Skeletal muscle tissue (tissue), 4 donors: ENCODE data around the gene ZNF862. TPM values are rescaled to one million over a fixed set of nuclear protein-coding genes. Genes with fewer than 3 reads are reported as not detected.

ENCODE experiments used
- H3K27ac ChIP-seq: one replicate; pipeline ENCODE4 v1.7.0; 2013; ENCODE audit warnings: mild to moderate bottlenecking, low read depth, low read length, inconsistent platforms
- H3K27me3 ChIP-seq, 3 donors: one replicate each; pipeline ENCODE4 v1.7.0; 2013; ENCODE audit warnings: low read length in 3 of 3; ENCODE audit not compliant: control insufficient read depth in 3 of 3, insufficient read depth in 3 of 3
- H3K36me3 ChIP-seq, 3 donors: one replicate each; pipeline ENCODE4 v1.7.0; 2013; ENCODE audit warnings: low read length in 3 of 3; ENCODE audit not compliant: control insufficient read depth in 3 of 3, insufficient read depth in 3 of 3
- H3K4me1 ChIP-seq, 3 donors: one replicate each; pipeline ENCODE4 v1.7.0; 2013; ENCODE audit warnings: low read length in 3 of 3, mild to moderate bottlenecking in 3 of 3; ENCODE audit not compliant: control insufficient read depth in 3 of 3, insufficient read depth in 3 of 3
- H3K4me3 ChIP-seq, 3 donors: one replicate each; pipeline ENCODE4 v1.7.0; 2013; ENCODE audit warnings: low read length in 3 of 3
- H3K9ac ChIP-seq, 3 donors: one replicate each; pipeline ENCODE4 v1.7.0; 2013; ENCODE audit warnings: low read length in 3 of 3, mild to moderate bottlenecking in 3 of 3, moderate library complexity in 2 of 3, low read depth in 1 of 3
- H3K9me3 ChIP-seq, 3 donors: one replicate each; pipeline ENCODE4 v1.7.0; 2013; ENCODE audit warnings: low read length in 3 of 3; ENCODE audit not compliant: control insufficient read depth in 3 of 3
- total RNA-seq: library from RNA; depleted of rRNA; stranded (reverse); fragments of >200 nt; gene quantifications from one replicate; pipeline ENCODE4 v1.2.3, GENCODE V29; 2014
- donor health status: Osteomylitis.

The ZNF862 gene
- total RNA-seq, 1 donor from 2014 or later = 5.2 TPM

DNA sequence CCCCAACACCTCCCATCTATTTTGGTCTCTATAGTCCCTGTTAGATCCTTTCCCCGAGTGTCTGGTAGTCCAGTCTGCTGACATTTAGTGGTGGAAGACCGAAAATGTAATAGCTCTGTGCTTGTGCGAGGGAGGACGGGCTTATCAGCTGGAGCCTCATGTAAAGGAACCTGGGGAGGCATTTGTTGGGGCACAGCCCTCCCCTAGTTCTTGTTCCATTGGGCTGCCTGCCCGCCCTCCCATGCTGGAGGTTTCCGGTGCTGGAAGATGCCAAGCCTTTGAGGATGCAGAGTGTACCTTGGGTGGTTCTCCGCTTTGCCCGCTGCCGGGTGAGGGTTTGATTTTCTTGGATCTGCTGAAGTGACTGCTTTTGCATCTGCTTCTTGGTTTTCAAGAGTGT lies 5.4 kb downstream of the ZNF862 start:
- Histone ChIP-seq H3K4me1 (peaks cover 5 to 16% (median 14%) of the 10 kb centered on the region in 3 donors), H3K27ac (no peak overlapping the region), H3K4me3 (no peak overlapping the region), H3K9me3 (no peaks in the 10 kb centered on the region), H3K36me3 (peaks cover 9 to 16% (median 11%) of the 10 kb centered on the region in 3 donors), H3K27me3 (no peaks in the 10 kb centered on the region), H3K9ac (no peak overlapping the region)

DNA sequence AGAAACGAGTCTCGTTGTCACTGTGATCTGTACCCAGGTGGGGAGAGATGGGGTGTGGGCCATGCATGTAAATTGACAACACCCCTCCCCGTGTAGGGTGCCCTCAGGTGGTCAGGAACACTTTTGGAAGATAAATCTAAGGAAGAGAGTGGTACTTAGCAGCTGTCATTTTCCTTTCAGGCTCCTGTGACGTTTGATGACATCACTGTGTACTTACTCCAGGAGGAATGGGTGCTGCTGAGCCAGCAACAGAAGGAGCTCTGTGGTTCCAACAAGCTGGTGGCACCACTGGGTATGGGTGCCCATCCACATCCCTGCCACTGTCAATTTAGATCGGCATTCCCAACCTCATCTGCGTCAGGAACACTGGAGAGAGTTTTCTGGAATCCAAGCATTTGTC lies 6.3 kb downstream of the ZNF862 start:
- Histone ChIP-seq H3K27me3 (no peaks in the 10 kb centered on the region), H3K36me3 (peaks cover 10 to 25% (median 17%) of the 10 kb centered on the region in 3 donors), H3K27ac (no peak overlapping the region), H3K4me3 (no peak overlapping the region), H3K9me3 (no peaks in the 10 kb centered on the region), H3K9ac (no peak overlapping the region), H3K4me1 (peaks cover 0 to 8% (median 7%) of the 10 kb centered on the region in 3 donors)

DNA sequence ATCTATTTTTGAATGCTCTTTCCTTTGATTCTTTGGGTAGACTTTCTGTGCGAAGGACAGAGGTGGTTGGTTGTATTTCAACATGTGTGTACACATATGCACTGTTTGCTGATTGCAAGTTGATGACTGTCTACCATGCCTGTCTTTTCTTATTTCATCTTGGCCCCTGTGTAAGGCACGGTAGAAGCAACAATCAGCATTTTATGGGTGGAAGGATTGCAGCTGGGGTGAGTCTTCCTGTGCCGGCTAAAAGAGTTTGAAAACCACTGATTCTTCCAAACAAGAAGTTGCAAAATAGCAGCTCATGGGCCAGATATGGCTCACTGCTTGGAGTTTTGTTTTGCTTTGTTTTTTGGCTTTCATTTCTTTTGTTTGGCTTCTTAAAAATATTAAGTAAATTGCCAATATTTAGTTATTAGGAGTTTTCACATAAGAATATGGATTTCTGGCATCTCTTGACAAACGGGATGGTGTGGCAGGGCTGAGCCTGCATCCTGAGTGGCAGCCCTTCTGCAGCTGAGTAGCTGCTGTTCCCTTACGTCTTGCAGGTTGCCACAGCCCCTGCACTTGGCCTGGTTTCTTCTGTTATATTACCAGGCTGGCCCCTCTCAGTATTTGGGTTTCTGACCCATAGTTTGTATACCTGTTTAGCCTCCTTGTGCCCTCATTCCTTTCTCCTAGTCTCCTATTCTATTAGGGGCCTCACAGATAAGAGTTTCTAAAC lies 7.2 kb downstream of the ZNF862 start:
- Histone ChIP-seq H3K27ac (no peak overlapping the region), H3K9ac (no peak overlapping the region), H3K36me3 (peaks cover 14 to 29% (median 17%) of the 10 kb centered on the region in 3 donors), H3K4me1 (peaks cover 0 to 8% (median 5%) of the 10 kb centered on the region in 3 donors), H3K4me3 (no peak overlapping the region), H3K9me3 (no peaks in the 10 kb centered on the region), H3K27me3 (no peaks in the 10 kb centered on the region)

DNA sequence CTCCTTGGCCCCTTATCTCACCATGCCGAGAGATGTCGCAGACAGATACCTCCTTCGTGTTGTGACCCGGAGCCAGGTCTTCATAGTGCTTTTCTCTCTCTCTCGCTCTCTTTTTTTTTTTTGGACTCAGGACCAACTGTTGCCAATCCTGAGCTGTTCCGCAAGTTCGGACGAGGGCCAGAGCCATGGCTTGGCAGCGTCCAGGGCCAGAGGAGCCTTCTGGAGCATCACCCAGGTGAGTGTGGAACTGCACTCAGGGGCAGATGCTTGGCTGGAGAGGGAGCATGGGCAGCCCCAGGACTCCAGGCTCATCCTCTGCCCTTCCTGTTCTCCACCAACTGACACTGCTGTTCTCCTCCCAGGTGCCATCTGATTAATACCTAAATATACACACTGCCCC lies 7.8 kb downstream of the ZNF862 start:
- H3K4me3 ChIP-seq = no peak overlapping the region
- H3K36me3 ChIP-seq = peaks cover 14 to 29% (median 17%) of the 10 kb centered on the region in 3 donors
- H3K27me3 ChIP-seq = no peaks in the 10 kb centered on the region

DNA sequence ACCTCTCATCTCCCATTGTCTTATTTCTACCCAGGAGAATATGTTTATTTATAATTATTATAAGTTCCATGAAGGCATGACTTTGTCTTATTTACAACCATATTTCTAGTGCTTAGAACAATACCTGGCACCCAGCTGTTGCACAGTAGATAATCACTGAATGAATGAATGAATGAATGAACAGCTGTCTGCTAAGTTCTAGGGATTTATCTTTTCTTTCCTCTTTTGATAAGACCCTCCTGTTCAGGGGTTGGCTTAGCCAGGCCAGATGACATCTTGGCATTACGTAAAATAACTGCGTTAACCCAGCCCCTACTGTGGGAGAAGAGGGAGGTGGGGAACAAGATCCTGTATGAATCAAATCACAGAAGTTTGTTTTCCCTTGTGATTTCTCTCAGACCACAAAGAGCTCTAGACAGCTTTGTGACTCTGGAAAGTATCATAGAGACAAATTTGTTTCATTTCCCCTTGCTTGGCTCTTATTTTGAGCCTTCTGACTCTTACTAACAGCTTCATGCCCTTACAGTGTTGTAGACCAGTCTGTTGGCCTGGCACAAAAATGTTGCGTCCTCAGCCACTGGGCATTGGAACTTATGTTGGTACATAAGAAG lies 8.4 kb downstream of the ZNF862 start:
- no peak overlapping the region for H3K27ac ChIP-seq
- H3K36me3 ChIP-seq = peaks cover 14 to 29% (median 17%) of the 10 kb centered on the region in 3 donors
- H3K4me3 ChIP-seq = no peak overlapping the region
- H3K9me3 ChIP-seq = no peaks in the 10 kb centered on the region
- H3K27me3 ChIP-seq = no peaks in the 10 kb centered on the region
- peaks cover 0 to 8% (median 5%) of the 10 kb centered on the region in 3 donors for H3K4me1 ChIP-seq
- no peak overlapping the region for H3K9ac ChIP-seq

More for the DNA sequence above, 7.8 kb downstream of the ZNF862 start:
- Histone ChIP-seq H3K4me1 (peaks cover 0 to 8% (median 5%) of the 10 kb centered on the region in 3 donors), H3K9me3 (no peaks in the 10 kb centered on the region), H3K9ac (no peak overlapping the region), H3K27ac (no peak overlapping the region)

DNA sequence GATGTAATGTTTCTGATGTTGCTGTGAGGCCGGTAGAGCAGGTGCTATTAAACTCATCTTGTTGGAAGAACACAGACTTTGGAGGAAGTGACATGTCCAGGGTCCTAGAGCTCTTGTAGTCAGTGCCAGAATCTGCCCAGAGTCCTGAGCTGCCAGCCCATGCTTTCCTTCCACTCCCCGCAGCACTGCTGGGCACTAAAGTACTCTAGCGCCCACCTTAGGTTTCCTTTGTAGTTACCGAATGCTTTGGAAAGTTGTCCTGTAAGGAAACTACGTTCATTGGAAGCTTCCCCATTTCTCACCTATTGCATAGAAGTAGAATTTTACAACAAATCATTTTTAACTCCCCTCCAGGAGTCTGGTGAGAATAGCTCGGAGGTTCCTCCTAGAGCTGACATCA lies 11.0 kb downstream of the ZNF862 start:
- H3K27ac ChIP-seq = no peak overlapping the region
- no peaks in the 10 kb centered on the region for H3K9me3 ChIP-seq
- peaks cover 19 to 38% (median 26%) of the 10 kb centered on the region in 3 donors for H3K36me3 ChIP-seq
- no peaks in the 10 kb centered on the region for H3K27me3 ChIP-seq
- H3K4me1 ChIP-seq = no peaks in the 10 kb centered on the region
- H3K9ac ChIP-seq = no peak overlapping the region
- no peak overlapping the region for H3K4me3 ChIP-seq

DNA sequence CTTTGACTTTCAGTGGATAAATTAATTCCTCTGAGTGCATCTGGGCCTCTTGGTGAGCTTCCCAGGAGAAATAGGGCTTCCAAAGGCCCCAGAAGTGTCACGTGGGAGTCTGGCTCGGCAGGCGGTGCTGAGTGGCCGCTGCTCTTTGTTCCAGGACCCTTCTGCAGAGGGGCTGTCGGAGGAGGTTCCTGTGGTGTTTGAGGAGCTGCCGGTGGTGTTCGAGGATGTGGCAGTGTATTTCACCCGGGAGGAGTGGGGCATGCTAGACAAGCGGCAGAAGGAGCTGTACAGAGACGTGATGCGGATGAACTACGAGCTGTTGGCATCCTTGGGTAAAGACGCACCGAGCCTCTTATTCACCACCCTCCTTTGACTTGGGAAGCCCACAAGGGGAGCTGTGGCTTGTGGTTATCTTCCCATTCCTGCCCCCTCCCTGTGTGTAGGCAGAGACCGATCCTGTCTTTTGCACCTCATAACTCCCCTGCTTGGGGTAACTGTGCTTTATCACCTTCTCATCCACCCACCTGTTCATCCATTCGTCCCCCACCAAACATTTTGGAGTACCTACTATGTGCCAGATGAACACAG lies 11.9 kb downstream of the ZNF862 start:
- Histone ChIP-seq H3K9me3 (no peaks in the 10 kb centered on the region), H3K27me3 (no peaks in the 10 kb centered on the region), H3K9ac (no peak overlapping the region), H3K4me1 (peaks cover 0 to 7% (median 7%) of the 10 kb centered on the region in 3 donors), H3K27ac (no peak overlapping the region), H3K36me3 (peaks cover 19 to 34% (median 26%) of the 10 kb centered on the region in 3 donors), H3K4me3 (no peak overlapping the region)

DNA sequence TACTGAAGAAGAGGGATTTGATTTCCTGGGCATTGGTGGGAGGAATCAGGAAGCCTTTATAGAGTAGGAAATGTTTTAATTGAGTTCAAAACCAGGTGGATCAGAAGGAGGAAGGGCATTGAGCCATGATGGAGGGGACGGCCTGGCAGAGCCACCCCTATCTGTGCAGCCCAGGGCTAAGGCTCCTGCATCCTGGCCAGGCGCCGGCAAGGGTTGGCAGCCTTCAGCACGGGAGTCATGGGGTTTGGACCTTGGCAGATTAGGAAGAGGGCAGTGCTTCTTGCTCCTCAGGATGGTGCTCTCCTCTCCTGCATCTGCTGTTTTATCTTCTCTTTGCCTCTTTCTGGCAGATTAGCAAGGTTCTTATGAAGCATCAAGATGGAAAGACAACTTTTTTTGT lies 12.5 kb downstream of the ZNF862 start:
- Histone ChIP-seq H3K4me3 (no peak overlapping the region), H3K27me3 (no peaks in the 10 kb centered on the region), H3K27ac (no peak overlapping the region), H3K9me3 (no peaks in the 10 kb centered on the region), H3K36me3 (peaks cover 19 to 35% (median 26%) of the 10 kb centered on the region in 3 donors), H3K9ac (no peak overlapping the region), H3K4me1 (peaks cover 5 to 13% (median 13%) of the 10 kb centered on the region in 3 donors)

DNA sequence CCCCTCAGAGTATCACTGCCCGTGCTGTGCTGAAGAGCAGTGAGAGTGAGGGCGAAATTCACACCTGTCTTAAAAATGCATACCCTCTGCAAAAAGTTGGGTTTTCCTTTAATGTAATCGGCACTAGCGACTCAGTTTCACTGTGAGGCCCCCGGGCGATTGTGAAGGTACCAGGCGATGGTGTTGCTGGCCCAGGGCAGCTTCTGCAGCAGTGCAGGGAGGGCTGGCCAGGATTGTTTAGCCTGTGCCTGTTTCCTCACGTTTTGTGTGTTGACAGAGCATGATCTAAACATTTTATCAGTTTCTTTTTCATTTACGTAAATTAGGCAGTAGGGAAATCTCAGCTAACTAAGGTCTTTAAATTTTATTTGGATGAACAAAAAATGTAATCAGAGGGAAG lies 13.3 kb downstream of the ZNF862 start:
- H3K9ac ChIP-seq = no peak overlapping the region
- H3K36me3 ChIP-seq = peaks cover 20 to 33% (median 24%) of the 10 kb centered on the region in 3 donors
- no peak overlapping the region for H3K4me3 ChIP-seq
- no peaks in the 10 kb centered on the region for H3K9me3 ChIP-seq
- peaks cover 5 to 15% (median 15%) of the 10 kb centered on the region in 3 donors for H3K4me1 ChIP-seq
- H3K27ac ChIP-seq = no peak overlapping the region
- H3K27me3 ChIP-seq = no peaks in the 10 kb centered on the region

DNA sequence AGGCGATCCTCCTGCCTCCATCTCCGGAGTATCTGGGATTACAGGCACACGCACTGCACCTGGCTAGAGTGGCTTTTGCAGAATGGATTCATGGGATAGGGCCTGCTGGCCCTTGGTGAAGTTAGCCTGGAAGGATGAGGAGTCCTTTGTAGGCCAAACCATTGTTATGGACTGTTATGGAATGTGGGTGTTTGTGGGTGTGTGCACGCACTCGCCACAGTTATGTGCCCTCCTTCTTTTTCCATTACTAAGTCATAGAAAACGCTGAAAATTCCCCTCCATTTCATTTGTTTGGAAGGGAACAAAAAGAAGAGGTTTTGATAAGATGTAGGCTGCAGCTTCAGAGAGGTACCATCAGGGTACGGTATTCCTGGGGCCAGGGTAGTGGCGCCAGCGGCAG lies 15.0 kb downstream of the ZNF862 start:
- H3K9ac ChIP-seq = no peak overlapping the region
- H3K27me3 ChIP-seq = no peaks in the 10 kb centered on the region
- H3K27ac ChIP-seq = no peak overlapping the region
- H3K4me1 ChIP-seq = peaks cover 5 to 15% (median 15%) of the 10 kb centered on the region in 3 donors
- no peak overlapping the region for H3K4me3 ChIP-seq
- H3K36me3 ChIP-seq = peaks cover 13 to 32% (median 22%) of the 10 kb centered on the region in 3 donors
- no peaks in the 10 kb centered on the region for H3K9me3 ChIP-seq
